ENCODE results near the gene MYL12B. TPM values are rescaled to one million over a fixed set of nuclear protein-coding genes. Genes with fewer than 3 reads are reported as not detected.

Gene MYL12B
- total RNA-seq, 1 donor, result 415 TPM

GRCh38 chr18:3281456-3282400 lies 19.8 kb downstream of the MYL12B start:
- no peak overlapping the region for H3K4me3 ChIP-seq (ENCODE audit: low read depth, low read length)
- DNase-seq (ENCODE audit: low read depth), result peak; percentile 93
- TF ChIP-seq CTCF (IDR thresholded peaks at IDR 0.05; ENCODE audit: insufficient read depth, low read length), result peak; percentile 37

GRCh38 chr18:3283253-3283863 lies 21.4 kb downstream of the MYL12B start:
- H3K4me3 ChIP-seq (ENCODE audit: low read depth, low read length), result no peak overlapping the region
- no peak for DNase-seq (ENCODE audit: low read depth)
- no peak for TF ChIP-seq CTCF (IDR thresholded peaks at IDR 0.05; ENCODE audit: insufficient read depth, low read length)

- TF ChIP-seq CTCF (IDR thresholded peaks at IDR 0.05; ENCODE audit: insufficient read depth, low read length), result no peak
- DNase-seq (ENCODE audit: low read depth), result no peak
Observed at GRCh38 chr18:3283908-3284307, 22.0 kb downstream of the MYL12B start.

GRCh38 chr18:3284501-3284900 lies 22.6 kb downstream of the MYL12B start:
- no peak for TF ChIP-seq CTCF (IDR thresholded peaks at IDR 0.05; ENCODE audit: insufficient read depth, low read length)
- no peak overlapping the region for H3K4me3 ChIP-seq (ENCODE audit: low read depth, low read length)
- DNase-seq (ENCODE audit: low read depth), result no peak

More at GRCh38 chr18:3283908-3284307, 22.0 kb downstream of the MYL12B start:
- H3K4me3 ChIP-seq (ENCODE audit: low read depth, low read length), result no peak overlapping the region

- no peak for DNase-seq (ENCODE audit: low read depth)
- H3K4me3 ChIP-seq (ENCODE audit: low read depth, low read length), result no peak overlapping the region
- TF ChIP-seq CTCF (IDR thresholded peaks at IDR 0.05; ENCODE audit: insufficient read depth, low read length), result no peak
Observed at GRCh38 chr18:3286159-3286558, 24.2 kb downstream of the MYL12B start.

GRCh38 chr18:3293196-3293951 lies 31.4 kb downstream of the MYL12B start:
- peak; percentile 35 for DNase-seq (ENCODE audit: low read depth)
- no peak overlapping the region for H3K4me3 ChIP-seq (ENCODE audit: low read depth, low read length)
- TF ChIP-seq CTCF (IDR thresholded peaks at IDR 0.05; ENCODE audit: insufficient read depth, low read length), result no peak

Measured in fibroblast of the aortic adventitia (primary cell).